GM12874 (cell line): ENCODE data around the gene DNLZ.

Experiments
- TF ChIP-seq, protein P1 (sequence below): IDR thresholded peaks from 2 replicates; pipeline ENCODE4 v1.5.1; 2011; ENCODE audit warnings: low read depth, mild to moderate bottlenecking, control low read depth, low read length, moderate library complexity; ENCODE audit not compliant: insufficient read depth

DNLZ gene

DNA sequence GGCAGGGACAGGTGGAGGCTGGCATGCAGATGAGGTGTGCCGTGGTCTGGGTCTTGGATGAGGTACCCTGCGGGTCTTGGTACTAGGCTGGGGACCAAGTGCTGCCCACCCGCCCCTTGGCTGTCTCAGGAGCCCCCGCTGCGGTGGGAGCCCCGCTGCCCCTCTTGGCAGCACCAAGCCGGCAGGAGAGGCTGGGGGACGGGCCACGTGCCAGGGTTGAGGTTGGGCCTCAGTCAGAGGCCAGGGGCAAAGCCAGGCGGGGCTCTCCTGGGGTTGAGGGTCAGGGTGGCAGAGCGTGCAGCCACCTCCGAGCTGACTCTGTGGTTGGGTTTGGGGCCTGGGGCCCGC is 8.0 kb upstream of the DNLZ start:
- TF ChIP-seq, protein P1, sequence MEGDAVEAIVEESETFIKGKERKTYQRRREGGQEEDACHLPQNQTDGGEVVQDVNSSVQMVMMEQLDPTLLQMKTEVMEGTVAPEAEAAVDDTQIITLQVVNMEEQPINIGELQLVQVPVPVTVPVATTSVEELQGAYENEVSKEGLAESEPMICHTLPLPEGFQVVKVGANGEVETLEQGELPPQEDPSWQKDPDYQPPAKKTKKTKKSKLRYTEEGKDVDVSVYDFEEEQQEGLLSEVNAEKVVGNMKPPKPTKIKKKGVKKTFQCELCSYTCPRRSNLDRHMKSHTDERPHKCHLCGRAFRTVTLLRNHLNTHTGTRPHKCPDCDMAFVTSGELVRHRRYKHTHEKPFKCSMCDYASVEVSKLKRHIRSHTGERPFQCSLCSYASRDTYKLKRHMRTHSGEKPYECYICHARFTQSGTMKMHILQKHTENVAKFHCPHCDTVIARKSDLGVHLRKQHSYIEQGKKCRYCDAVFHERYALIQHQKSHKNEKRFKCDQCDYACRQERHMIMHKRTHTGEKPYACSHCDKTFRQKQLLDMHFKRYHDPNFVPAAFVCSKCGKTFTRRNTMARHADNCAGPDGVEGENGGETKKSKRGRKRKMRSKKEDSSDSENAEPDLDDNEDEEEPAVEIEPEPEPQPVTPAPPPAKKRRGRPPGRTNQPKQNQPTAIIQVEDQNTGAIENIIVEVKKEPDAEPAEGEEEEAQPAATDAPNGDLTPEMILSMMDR: no peak

DNA sequence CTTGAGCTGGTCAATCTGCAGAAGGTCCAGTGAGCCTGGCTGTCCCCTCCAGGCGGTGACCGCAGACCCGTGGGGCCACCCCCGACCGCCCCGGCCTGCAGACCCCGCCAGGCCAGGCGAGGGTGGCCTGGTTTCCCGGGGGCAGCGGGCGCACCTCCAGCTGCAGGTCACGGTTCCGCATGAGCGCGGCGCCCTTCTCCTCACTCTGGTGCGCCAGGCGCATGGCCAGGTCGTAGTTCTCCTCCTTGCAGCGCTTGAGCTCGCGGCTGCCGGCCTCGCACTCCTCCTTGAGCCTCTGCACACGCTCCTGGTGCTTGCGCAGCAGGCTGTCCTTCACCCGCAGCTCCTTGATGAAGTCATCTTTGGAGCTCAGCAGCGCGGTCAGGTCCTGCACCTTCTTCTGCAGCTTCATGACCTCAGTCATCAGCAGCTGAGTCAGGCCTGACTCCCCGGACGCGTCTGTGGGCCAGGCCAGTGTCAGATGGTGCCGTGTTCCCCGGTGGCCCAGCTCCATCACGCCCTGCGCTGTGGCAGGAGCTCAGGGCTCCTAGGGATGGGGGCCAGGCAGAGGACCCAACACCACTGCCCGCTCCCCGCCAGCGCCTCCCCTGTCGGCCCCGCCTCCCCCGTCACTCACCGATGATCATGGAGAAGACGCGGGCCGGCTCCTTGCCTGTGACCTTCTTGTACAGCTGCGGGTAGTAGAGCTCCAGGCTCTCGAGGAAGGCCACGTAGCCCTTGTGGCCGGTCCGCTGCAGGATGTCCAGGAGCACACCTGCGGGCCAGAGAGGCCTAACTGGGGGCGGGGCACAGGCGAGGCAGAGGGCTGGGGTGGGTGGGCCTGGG is 7.4 kb upstream of the DNLZ start:
- TF ChIP-seq, protein P1: no peak

DNA sequence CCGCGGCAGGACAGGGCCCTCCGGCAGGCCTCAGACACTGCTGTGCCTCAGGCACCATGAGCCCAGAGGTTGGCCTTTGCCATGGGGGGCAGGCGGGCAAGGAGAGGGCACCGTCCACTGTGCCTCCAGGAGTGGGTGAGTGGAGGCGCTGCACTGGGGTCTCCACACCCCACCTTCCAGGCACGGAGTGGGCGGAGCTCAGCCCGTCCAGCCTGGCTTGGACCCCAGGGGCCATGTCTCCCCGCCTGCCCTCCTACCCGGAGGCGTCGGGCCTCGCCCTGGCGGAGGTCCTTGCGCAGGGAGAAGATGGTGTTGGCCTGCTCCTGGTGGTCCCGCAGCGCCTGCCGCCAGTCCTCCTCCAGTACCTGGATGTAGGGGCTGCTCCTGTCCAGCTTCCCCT is 6.5 kb upstream of the DNLZ start:
- TF ChIP-seq, protein P1: no peak

DNA sequence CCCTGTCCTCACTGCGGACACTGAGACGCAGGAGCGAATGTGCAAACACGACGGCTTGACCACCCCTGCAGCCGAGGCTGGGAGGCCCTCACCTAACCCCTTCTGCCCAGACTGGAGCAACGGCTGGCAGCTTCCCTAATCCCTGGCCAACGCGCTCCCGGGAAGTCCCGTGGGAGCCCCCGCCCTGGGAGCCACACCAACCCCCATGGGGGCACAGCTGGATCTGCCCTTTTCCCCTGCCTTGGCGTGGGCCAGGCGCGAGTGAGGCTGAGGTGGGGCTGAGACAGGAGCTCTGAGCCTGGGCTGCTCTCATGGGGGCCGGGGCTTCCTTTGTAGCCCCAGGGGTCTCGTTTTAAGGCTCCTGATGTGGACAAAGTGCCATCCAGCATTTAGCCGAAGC is 4.6 kb upstream of the DNLZ start:
- TF ChIP-seq, protein P1: no peak

DNA sequence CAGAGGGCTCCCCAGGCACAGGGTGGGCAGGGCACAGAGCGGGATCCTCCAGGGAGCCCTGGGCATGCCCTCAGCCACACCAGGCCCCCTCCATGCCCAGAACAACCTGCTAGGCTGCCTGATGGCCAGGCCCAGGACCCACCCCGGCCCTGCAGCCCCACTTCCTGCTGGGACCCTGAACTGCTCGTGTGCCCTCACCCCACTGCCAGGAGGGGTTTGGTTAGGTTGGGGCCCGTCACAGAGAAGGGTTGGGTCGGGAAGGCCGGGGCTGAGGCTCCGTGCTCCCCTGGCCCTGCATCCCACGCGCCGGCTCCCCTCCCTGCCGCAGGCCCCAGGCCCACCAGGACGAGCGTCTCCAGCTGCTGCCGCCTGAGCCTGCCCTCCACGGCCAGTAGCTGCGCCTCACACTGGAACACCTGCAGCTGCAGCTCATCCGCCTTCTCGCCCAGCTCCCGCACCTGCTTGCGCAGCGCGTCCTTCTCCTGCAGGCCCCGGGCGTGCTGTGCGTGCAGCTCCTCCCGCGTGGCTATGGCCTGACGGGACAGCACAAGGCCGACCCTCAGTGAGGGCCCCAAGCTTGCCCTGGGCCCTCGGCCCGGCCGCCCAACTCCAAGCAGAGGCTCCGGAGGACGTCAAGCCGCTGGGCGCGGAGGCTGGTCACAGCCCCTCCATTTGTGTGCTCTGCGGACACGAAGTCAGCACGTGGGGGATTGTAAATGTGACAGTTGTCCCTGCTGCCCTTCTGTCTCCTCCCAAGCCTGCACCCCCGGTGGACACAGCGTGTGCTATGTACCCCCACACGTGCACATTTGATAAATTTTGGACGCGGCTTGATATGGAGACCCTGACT is 4.0 kb upstream of the DNLZ start:
- TF ChIP-seq, protein P1: no peak

DNA sequence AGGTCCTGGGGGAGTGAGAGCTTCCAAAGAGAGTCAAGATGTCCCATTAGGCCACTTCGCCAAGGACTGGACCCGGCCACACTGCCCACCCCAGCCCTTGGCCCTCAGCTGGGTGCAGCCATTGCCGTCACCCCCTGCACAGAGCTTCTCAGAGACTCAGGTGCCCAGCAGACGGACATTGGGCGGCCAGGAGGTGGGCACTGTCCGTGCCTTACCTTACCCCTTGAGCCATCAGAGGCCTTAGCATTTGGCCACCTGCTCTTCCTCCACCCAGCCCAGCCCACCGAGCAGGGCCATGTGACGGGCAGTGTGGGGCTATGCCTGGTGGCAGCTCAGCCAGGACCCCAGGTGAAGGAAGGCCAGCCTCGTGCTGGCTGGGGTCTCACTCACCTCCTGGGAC is 3.3 kb upstream of the DNLZ start:
- TF ChIP-seq, protein P1: no peak

DNA sequence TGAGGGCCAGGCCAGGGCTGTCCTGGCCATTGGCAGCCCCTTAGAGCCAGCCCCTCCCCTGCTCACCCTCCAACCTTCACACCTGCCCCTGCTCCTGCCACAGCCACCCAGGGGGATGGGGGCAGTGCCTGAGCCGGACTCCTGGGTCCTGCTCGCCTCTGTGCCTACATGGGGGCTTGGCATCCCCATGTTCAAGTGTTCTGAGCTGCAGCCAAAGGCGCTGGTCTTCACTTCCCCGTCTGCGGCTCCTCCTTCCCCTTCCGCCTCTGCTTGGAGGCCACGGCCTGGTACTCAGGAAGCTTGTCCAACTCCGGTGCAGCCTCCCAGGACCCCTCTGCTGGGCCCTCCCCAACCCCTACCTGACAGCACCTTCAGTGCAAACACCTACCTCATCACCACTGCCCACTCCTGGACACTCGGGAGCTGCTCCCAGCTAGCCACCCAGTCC is 2.3 kb upstream of the DNLZ start:
- TF ChIP-seq, protein P1: no peak
